WTC11 (cell line): ENCODE data around the gene APOBEC3C.

Source experiments
- TF ChIP-seq, protein P1 (sequence below): fragments of 200-600 bp; IDR thresholded peaks from 2 replicates; pipeline ENCODE4 v1.8.0; 2022; ENCODE audit warnings: antibody characterized with exemption
- TF ChIP-seq, protein P2 (sequence below): sonication (generic); formaldehyde crosslinking; IDR thresholded peaks from 2 replicates; pipeline ENCODE4 v1.8.1; 2023; ENCODE audit warnings: mild to moderate bottlenecking, missing genetic modification reagents, moderate library complexity
- TF ChIP-seq, protein P3 (sequence below): sonication (generic); formaldehyde crosslinking; IDR thresholded peaks from 2 replicates; pipeline ENCODE4 v1.8.1; 2023; ENCODE audit warnings: mild to moderate bottlenecking, missing genetic modification reagents, borderline replicate concordance
- TF ChIP-seq, protein P4 (sequence below): sonication (generic); formaldehyde crosslinking; IDR thresholded peaks from 2 replicates; pipeline ENCODE4 v1.8.0; 2022; ENCODE audit warnings: mild to moderate bottlenecking, missing genetic modification reagents

DNA sequence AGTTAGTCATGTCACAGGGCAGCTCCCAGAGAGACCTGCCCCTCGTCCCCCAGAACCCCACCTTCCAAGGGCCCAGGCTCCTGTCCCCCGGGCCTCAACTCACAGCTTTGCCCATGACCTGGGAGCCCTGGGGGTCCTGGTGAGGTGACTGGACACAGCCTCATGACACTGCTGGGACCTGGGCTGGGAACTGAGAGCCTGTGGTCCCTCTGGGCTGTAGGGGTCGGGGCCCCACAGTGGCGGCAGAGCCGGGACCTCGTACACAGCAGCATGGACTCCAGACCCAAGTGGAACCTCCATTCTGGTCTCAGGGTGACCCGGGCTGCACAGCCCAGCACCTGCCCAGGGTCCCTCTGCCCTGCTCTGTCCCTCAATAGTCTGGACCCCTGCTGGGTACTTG, 49.8 kb upstream of the APOBEC3C start:
- TF ChIP-seq, protein P1, sequence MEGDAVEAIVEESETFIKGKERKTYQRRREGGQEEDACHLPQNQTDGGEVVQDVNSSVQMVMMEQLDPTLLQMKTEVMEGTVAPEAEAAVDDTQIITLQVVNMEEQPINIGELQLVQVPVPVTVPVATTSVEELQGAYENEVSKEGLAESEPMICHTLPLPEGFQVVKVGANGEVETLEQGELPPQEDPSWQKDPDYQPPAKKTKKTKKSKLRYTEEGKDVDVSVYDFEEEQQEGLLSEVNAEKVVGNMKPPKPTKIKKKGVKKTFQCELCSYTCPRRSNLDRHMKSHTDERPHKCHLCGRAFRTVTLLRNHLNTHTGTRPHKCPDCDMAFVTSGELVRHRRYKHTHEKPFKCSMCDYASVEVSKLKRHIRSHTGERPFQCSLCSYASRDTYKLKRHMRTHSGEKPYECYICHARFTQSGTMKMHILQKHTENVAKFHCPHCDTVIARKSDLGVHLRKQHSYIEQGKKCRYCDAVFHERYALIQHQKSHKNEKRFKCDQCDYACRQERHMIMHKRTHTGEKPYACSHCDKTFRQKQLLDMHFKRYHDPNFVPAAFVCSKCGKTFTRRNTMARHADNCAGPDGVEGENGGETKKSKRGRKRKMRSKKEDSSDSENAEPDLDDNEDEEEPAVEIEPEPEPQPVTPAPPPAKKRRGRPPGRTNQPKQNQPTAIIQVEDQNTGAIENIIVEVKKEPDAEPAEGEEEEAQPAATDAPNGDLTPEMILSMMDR, result no peak
- TF ChIP-seq, protein P2, sequence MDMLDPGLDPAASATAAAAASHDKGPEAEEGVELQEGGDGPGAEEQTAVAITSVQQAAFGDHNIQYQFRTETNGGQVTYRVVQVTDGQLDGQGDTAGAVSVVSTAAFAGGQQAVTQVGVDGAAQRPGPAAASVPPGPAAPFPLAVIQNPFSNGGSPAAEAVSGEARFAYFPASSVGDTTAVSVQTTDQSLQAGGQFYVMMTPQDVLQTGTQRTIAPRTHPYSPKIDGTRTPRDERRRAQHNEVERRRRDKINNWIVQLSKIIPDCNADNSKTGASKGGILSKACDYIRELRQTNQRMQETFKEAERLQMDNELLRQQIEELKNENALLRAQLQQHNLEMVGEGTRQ (CRISPR knock-in tag), result no peak
- TF ChIP-seq, protein P3, sequence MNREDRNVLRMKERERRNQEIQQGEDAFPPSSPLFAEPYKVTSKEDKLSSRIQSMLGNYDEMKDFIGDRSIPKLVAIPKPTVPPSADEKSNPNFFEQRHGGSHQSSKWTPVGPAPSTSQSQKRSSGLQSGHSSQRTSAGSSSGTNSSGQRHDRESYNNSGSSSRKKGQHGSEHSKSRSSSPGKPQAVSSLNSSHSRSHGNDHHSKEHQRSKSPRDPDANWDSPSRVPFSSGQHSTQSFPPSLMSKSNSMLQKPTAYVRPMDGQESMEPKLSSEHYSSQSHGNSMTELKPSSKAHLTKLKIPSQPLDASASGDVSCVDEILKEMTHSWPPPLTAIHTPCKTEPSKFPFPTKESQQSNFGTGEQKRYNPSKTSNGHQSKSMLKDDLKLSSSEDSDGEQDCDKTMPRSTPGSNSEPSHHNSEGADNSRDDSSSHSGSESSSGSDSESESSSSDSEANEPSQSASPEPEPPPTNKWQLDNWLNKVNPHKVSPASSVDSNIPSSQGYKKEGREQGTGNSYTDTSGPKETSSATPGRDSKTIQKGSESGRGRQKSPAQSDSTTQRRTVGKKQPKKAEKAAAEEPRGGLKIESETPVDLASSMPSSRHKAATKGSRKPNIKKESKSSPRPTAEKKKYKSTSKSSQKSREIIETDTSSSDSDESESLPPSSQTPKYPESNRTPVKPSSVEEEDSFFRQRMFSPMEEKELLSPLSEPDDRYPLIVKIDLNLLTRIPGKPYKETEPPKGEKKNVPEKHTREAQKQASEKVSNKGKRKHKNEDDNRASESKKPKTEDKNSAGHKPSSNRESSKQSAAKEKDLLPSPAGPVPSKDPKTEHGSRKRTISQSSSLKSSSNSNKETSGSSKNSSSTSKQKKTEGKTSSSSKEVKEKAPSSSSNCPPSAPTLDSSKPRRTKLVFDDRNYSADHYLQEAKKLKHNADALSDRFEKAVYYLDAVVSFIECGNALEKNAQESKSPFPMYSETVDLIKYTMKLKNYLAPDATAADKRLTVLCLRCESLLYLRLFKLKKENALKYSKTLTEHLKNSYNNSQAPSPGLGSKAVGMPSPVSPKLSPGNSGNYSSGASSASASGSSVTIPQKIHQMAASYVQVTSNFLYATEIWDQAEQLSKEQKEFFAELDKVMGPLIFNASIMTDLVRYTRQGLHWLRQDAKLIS (CRISPR knock-in tag), result no peak
- TF ChIP-seq, protein P4, sequence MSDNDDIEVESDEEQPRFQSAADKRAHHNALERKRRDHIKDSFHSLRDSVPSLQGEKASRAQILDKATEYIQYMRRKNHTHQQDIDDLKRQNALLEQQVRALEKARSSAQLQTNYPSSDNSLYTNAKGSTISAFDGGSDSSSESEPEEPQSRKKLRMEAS, result no peak
